H9 (cell line): ENCODE results near the gene NOP16. TPM values are rescaled to one million over a fixed set of nuclear protein-coding genes. Genes with fewer than 3 reads are reported as not detected.

ENCODE experiments used
- DNase-seq: peaks from one replicate; pipeline ENCODE4 v3.0.0-alpha.2; 2017
- H2AFZ ChIP-seq: one replicate; pipeline ENCODE4 v1.6.1; 2013; ENCODE audit warnings: mild to moderate bottlenecking, low read length, control low read depth, moderate library complexity
- H2AK5ac ChIP-seq: 2 replicates; pipeline ENCODE4 v1.6.1; 2013; ENCODE audit warnings: low read length, control low read depth, mixed read lengths; ENCODE audit not compliant: insufficient read length
- H2BK120ac ChIP-seq: one replicate; pipeline ENCODE4 v1.6.1; 2013; ENCODE audit warnings: low read depth, mild to moderate bottlenecking, low read length, control low read depth, inconsistent platforms; ENCODE audit not compliant: poor library complexity, severe bottlenecking
- H2BK12ac ChIP-seq: 2 replicates; pipeline ENCODE4 v1.6.1; 2013; ENCODE audit warnings: low read length, control low read depth, mixed read lengths, low read depth; ENCODE audit not compliant: insufficient read length
- H2BK15ac ChIP-seq: 2 replicates; pipeline ENCODE4 v1.6.1; 2013; ENCODE audit warnings: low read depth, low read length, control low read depth
- H2BK20ac ChIP-seq: one replicate; pipeline ENCODE4 v1.6.1; 2013; ENCODE audit warnings: low read depth, mild to moderate bottlenecking, low read length, control low read depth, inconsistent platforms; ENCODE audit not compliant: poor library complexity, severe bottlenecking
- H2BK5ac ChIP-seq: 2 replicates; pipeline ENCODE4 v1.6.1; 2013; ENCODE audit warnings: low read length, control low read depth, mixed read lengths; ENCODE audit not compliant: insufficient read length
- H3K14ac ChIP-seq: 2 replicates; pipeline ENCODE4 v1.6.1; 2013; ENCODE audit warnings: low read length, control low read depth; ENCODE audit not compliant: insufficient read depth
- H3K18ac ChIP-seq: 2 replicates; pipeline ENCODE4 v1.6.1; 2013; ENCODE audit warnings: low read depth, mild to moderate bottlenecking, mixed read lengths, low read length, control low read depth; ENCODE audit not compliant: insufficient read length
- H3K23ac ChIP-seq: 2 replicates; pipeline ENCODE4 v1.6.1; 2013; ENCODE audit warnings: low read length, control low read depth, mixed read lengths, low read depth; ENCODE audit not compliant: insufficient read length
- H3K23me2 ChIP-seq: 2 replicates; pipeline ENCODE4 v1.6.1; 2013; ENCODE audit warnings: low read depth, mild to moderate bottlenecking, mixed read lengths, low read length, control low read depth; ENCODE audit not compliant: insufficient read length, poor library complexity, severe bottlenecking
- H3K27ac ChIP-seq: 2 replicates; pipeline ENCODE4 v1.5.1; 2013; ENCODE audit warnings: low read length, control low read depth, mixed read lengths, low read depth; ENCODE audit not compliant: insufficient read length
- H3K27me3 ChIP-seq: 2 replicates; pipeline ENCODE4 v1.6.1; 2013; ENCODE audit warnings: low read length, control low read depth, inconsistent platforms; ENCODE audit not compliant: insufficient read depth
- H3K4ac ChIP-seq: 2 replicates; pipeline ENCODE4 v1.6.1; 2013; ENCODE audit warnings: low read depth, mild to moderate bottlenecking, control low read depth, inconsistent platforms, low read length, moderate library complexity
- H3K4me1 ChIP-seq: 2 replicates; pipeline ENCODE4 v1.6.1; 2013; ENCODE audit warnings: low read length, control low read depth, inconsistent platforms; ENCODE audit not compliant: insufficient read depth
- H3K4me2 ChIP-seq: 2 replicates; pipeline ENCODE4 v1.6.1; 2013; ENCODE audit warnings: low read length, control low read depth, mixed read lengths; ENCODE audit not compliant: insufficient read length, insufficient read depth
- H3K56ac ChIP-seq: 2 replicates; pipeline ENCODE4 v1.6.1; 2013; ENCODE audit warnings: low read depth, mild to moderate bottlenecking, mixed read lengths, low read length, control low read depth; ENCODE audit not compliant: insufficient read length
- H3K79me1 ChIP-seq: 2 replicates; pipeline ENCODE4 v1.6.1; 2013; ENCODE audit warnings: low read depth, mild to moderate bottlenecking, moderate library complexity, low read length, control low read depth, inconsistent platforms; ENCODE audit not compliant: insufficient read depth, poor library complexity, severe bottlenecking
- H3K79me2 ChIP-seq: 2 replicates; pipeline ENCODE4 v1.6.1; 2013; ENCODE audit warnings: low read length, control low read depth, inconsistent platforms; ENCODE audit not compliant: insufficient read depth
- H3K9ac ChIP-seq: 2 replicates; pipeline ENCODE4 v1.6.1; 2013; ENCODE audit warnings: low read length, control low read depth, mixed read lengths; ENCODE audit not compliant: insufficient read length; ENCODE audit errors: extremely low read depth
- H3K9me3 ChIP-seq: one replicate; pipeline ENCODE4 v1.6.1; 2013; ENCODE audit warnings: low read depth, low read length, inconsistent platforms; ENCODE audit not compliant: control insufficient read depth
- H3T11ph ChIP-seq: one replicate; pipeline ENCODE4 v1.6.1; 2013; ENCODE audit warnings: mild to moderate bottlenecking, low read length, control low read depth, inconsistent platforms
- H4K20me1 ChIP-seq: one replicate; pipeline ENCODE4 v1.6.1; 2013; ENCODE audit not compliant: control insufficient read depth, insufficient read length, insufficient read depth
- H4K5ac ChIP-seq: 2 replicates; pipeline ENCODE4 v1.6.1; 2013; ENCODE audit warnings: low read depth, mild to moderate bottlenecking, mixed read lengths, low read length, control low read depth; ENCODE audit not compliant: insufficient read length
- H4K8ac ChIP-seq: replicated peaks from 2 replicates; pipeline ENCODE4 v1.6.1; 2013; ENCODE audit warnings: low read length, control low read depth, mixed read lengths, low read depth; ENCODE audit not compliant: insufficient read length
- H4K91ac ChIP-seq: 2 replicates; pipeline ENCODE4 v1.6.1; 2013; ENCODE audit warnings: low read depth, mild to moderate bottlenecking, moderate library complexity, mixed read lengths, low read length, control low read depth; ENCODE audit not compliant: insufficient read length
- H3K27ac Mint-ChIP-seq, 3 experiments: 2 replicates in 2 of 3; 3 replicates in 1 of 3; pipeline ENCODE4 v1.8.0; 2020 to 2021; ENCODE audit warnings: mixed read lengths in 3 of 3, mild to moderate bottlenecking in 1 of 3, moderate library complexity in 1 of 3
- H3K27me3 Mint-ChIP-seq: 2 replicates; pipeline ENCODE4 v1.8.0; 2021; ENCODE audit warnings: low read depth, mild to moderate bottlenecking, moderate library complexity, mixed read lengths
- H3K36me3 Mint-ChIP-seq, 3 experiments: 2 replicates in 2 of 3; 3 replicates in 1 of 3; pipeline ENCODE4 v1.8.0; 2020 to 2021; ENCODE audit warnings: low read depth in 3 of 3, mixed read lengths in 3 of 3; ENCODE audit not compliant: insufficient read depth in 1 of 3
- H3K4me1 Mint-ChIP-seq, 2 experiments: 2 replicates each; pipeline ENCODE4 v1.8.0; 2020; ENCODE audit warnings: mixed read lengths in 2 of 2
- H3K4me3 Mint-ChIP-seq, 2 experiments: 2 replicates in 1 of 2; 3 replicates in 1 of 2; pipeline ENCODE4 v1.8.0; 2020 to 2021; ENCODE audit warnings: mild to moderate bottlenecking in 2 of 2, mixed read lengths in 2 of 2, moderate library complexity in 1 of 2
- H3K9me3 Mint-ChIP-seq, 2 experiments: 2 replicates in 1 of 2; 3 replicates in 1 of 2; pipeline ENCODE4 v1.8.0; 2020; ENCODE audit warnings: mild to moderate bottlenecking in 2 of 2, mixed read lengths in 2 of 2, moderate library complexity in 1 of 2
- WGBS: extraction: QIAGEN DNeasy Blood & Tissue Kit; methylation state at CpG from one replicate; pipeline ENCODE4 v1.1.7; 2013; ENCODE audit warnings: missing lambda C conversion rate, low lambda C conversion rate, mixed read lengths; ENCODE audit not compliant: insufficient read length; ENCODE audit errors: extremely low coverage; 5-methylcytosine and 5-hydroxymethylcytosine counted together
- total RNA-seq: library from RNA; stranded (reverse); gene quantifications from 2 replicates; pipeline ENCODE4 v1.2.1, GENCODE V29; 2021
- TF ChIP-seq, protein P1 (sequence below): fragments of 200-600 bp; sonication (generic); conservative IDR thresholded peaks from 3 replicates; pipeline ENCODE4 v1.8.0; 2021; ENCODE audit warnings: antibody characterized with exemption, mild to moderate bottlenecking

NOP16 gene
- total RNA-seq, 1 experiment from 2014 or later = 114 TPM

DNA sequence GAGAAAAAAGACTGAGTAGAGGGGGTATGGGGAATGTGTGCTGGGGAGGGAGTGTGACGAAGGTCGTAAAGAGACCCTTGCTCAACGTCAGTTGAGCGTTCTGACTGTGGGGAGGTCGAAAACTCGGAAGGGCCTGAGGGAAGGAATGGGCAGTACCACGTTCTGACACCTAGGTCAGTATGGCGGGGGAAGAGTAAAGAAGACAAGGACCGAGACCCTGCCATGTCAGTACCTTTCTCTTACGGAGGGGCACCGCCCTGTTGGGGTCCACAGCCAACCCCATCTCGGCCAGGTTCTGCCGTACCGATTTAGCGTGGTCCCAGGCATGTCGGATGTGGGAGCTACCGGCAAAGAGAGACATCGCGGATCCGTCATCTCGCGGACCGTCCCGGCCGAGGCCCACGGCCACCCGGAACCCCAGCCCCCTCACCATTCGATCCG, 375 bp downstream of the NOP16 start:
- H3K27me3 ChIP-seq = no peaks in the 10 kb centered on the region
- H3K79me2 ChIP-seq = peaks cover 8% of the 10 kb centered on the region; the same call in 1 of the 2 replicates
- Mint-ChIP-seq H3K27me3 (no peaks in the 10 kb centered on the region), H3K4me3 (peak overlapping the region; percentile 97 to 99), H3K4me1 (peaks cover 12% of the 10 kb centered on the region in 2 experiments), H3K27ac (peak overlapping the region; percentile 82 to 100 (median 94)), H3K36me3 (peaks cover 30 to 56% (median 37%) of the 10 kb centered on the region in 3 experiments), H3K9me3 (peaks cover 0 to 3% of the 10 kb centered on the region in 2 experiments; a peak in 1 of 5 replicates)
- H3K4ac ChIP-seq = no peak overlapping the region
- H2AK5ac ChIP-seq = no peak overlapping the region
- TF ChIP-seq, protein P1, sequence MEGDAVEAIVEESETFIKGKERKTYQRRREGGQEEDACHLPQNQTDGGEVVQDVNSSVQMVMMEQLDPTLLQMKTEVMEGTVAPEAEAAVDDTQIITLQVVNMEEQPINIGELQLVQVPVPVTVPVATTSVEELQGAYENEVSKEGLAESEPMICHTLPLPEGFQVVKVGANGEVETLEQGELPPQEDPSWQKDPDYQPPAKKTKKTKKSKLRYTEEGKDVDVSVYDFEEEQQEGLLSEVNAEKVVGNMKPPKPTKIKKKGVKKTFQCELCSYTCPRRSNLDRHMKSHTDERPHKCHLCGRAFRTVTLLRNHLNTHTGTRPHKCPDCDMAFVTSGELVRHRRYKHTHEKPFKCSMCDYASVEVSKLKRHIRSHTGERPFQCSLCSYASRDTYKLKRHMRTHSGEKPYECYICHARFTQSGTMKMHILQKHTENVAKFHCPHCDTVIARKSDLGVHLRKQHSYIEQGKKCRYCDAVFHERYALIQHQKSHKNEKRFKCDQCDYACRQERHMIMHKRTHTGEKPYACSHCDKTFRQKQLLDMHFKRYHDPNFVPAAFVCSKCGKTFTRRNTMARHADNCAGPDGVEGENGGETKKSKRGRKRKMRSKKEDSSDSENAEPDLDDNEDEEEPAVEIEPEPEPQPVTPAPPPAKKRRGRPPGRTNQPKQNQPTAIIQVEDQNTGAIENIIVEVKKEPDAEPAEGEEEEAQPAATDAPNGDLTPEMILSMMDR = no peak
- peak overlapping the region; percentile 64 for H3K9ac ChIP-seq
- H4K5ac ChIP-seq = no peak overlapping the region
- H4K91ac ChIP-seq = no peak overlapping the region
- H3K14ac ChIP-seq = 0 out of 2 replicates have a peak overlapping the region, but pooled peaks have one; percentile 6
- no peak overlapping the region for H2BK12ac ChIP-seq
- H2BK20ac ChIP-seq = no peak overlapping the region
- no peak overlapping the region for H2AFZ ChIP-seq
- H3K79me1 ChIP-seq = no peaks in the 10 kb centered on the region
- WGBS = no CpG with 5 or more reads among the region's 29 CpGs
- no peak overlapping the region for H3T11ph ChIP-seq
- peak; percentile 40 for DNase-seq
- no peak overlapping the region for H3K23ac ChIP-seq
- H3K4me2 ChIP-seq = peak overlapping the region; percentile 65
- no peaks in the 10 kb centered on the region for H3K9me3 ChIP-seq
- H3K4me1 ChIP-seq = no peaks in the 10 kb centered on the region
- no peak overlapping the region for H3K27ac ChIP-seq
- H2BK15ac ChIP-seq = no peak overlapping the region
- H3K23me2 ChIP-seq = peaks cover 7% of the 10 kb centered on the region
- no peak overlapping the region for H3K18ac ChIP-seq
- no peak overlapping the region for H2BK5ac ChIP-seq
- H3K56ac ChIP-seq = no peak overlapping the region
- no peaks in the 10 kb centered on the region for H4K20me1 ChIP-seq
- no peak overlapping the region for H4K8ac ChIP-seq
- no peak overlapping the region for H2BK120ac ChIP-seq
